GM19239 (cell line): Measurements from ENCODE around the gene GLIPR1L2.

Experiments used
- DNase-seq: peaks from one replicate; pipeline ENCODE4 v3.0.0; 2011; ENCODE audit warnings: low spot score; ENCODE audit not compliant: insufficient read length
- FAIRE-seq: peaks from 2 replicates; lab custom pipeline; 2011; peaks lifted over from hg19 to GRCh38; lab: Jason Lieb, UNC

The GLIPR1L2 gene

GRCh38 chr12:75471902-75472890 is 81.3 kb downstream of the GLIPR1L2 start:
- FAIRE-seq, result no peak
- no peak for DNase-seq

GRCh38 chr12:75474116-75474515 is 83.2 kb downstream of the GLIPR1L2 start:
- FAIRE-seq (no peak), DNase-seq (no peak)

GRCh38 chr12:75476071-75476470 is 85.2 kb downstream of the GLIPR1L2 start:
- FAIRE-seq, result no peak
- no peak for DNase-seq

- FAIRE-seq (no peak), DNase-seq (no peak)
Observed at GRCh38 chr12:75477137-75477536, 86.2 kb downstream of the GLIPR1L2 start.

- DNase-seq (no peak), FAIRE-seq (peak; percentile 58)
Observed at GRCh38 chr12:75478116-75478794, 87.4 kb downstream of the GLIPR1L2 start.

GRCh38 chr12:75479963-75480461 is 89.1 kb downstream of the GLIPR1L2 start:
- peak; percentile 60 for FAIRE-seq
- no peak for DNase-seq

GRCh38 chr12:75480469-75480949 is 89.6 kb downstream of the GLIPR1L2 start, which contains the start of gene GLIPR1:
Gene GLIPR1, plus strand, starts transcription at chr12:75480755. Its CDS starts 126 bp downstream, at chr12:75480881.
- peak; percentile 99 for FAIRE-seq
- DNase-seq, result peak; percentile 15

- FAIRE-seq (no peak), DNase-seq (no peak)
Observed at GRCh38 chr12:75481013-75481705, 90.3 kb downstream of the GLIPR1L2 start.

GRCh38 chr12:75481774-75482173 is 90.9 kb downstream of the GLIPR1L2 start:
- DNase-seq, result no peak
- peak; percentile 70 for FAIRE-seq
